GM19043 (cell line): Measurements from ENCODE around the gene GATB.

ENCODE experiments used
- ATAC-seq: cut with Tn5 transposase; IDR thresholded peaks from one replicate; pipeline ENCODE4 v1.9.1; 2021; ENCODE audit warnings: low read depth; ENCODE audit not compliant: unreplicated experiment

The GATB gene

DNA sequence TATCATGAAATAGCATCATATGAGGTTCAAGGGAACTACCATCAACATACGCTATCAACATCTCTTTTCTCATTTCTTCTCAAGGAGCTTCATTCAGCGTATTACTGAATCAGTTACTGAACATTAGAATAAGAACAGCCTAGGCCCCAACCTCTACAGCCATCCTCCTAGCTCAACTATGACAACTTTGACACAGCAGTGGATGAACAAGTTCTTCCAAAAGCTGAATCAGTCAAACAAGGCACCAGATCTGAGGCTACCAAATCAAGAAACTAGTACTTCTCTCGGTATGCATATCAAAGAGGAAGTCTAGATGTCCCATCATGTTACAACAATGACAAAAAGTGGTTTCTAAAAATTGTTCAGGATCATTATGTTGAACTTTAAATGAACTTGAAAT, 57.4 kb downstream of the GATB start:
- no peak for ATAC-seq

DNA sequence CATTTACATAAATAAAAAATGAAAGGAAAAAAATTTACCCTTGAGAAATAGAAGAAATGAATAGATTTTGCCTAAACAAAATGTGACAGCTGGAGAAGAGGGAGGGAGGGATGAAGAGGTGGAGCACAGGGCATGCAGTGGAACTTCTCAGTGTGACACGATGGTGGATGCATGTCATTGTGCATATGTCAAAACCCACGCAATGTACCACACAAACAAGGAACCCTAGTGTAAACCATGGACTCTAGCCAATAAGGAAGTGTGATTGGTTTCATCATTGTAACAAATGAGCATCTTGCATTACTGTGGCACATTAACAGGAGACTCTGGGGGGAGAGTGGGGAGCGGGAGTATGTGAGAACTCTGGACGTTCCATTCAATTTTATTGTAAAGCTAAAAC, 58.6 kb downstream of the GATB start:
- no peak for ATAC-seq

DNA sequence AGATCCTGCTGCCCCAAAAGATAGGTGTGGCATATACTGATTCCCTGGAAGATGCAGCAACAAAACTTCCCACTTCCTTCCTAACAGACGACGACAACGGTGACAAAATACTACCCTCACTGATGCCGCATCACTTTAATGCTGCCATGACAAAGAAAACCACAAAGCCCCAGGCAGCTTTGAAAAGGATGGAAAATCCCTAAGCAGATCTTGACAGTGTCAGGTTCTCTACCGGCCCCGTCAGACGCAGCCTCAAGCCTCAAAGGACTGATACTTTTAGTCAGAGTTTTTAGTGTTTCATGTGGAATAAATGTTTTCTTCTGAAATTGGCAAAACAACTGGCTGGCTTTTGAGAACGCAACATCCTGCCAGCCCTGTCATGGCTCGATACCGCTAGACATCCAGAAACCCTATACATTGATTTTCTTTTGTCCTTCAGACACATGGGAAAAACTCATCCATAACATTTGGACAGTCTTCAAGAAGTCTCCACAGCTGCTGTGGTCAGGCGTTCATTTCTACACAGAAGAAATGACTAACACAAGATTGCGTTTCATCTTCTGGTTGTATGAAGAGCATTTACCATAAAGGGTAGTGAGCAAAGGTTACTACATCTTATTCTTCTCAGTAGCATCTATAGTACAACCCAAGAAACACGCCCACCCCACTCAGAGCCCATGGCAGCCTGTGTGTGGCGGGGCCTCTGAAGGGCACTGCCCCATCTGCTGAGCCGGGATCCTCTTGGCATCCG, 60.1 kb downstream of the GATB start:
- no peak for ATAC-seq

DNA sequence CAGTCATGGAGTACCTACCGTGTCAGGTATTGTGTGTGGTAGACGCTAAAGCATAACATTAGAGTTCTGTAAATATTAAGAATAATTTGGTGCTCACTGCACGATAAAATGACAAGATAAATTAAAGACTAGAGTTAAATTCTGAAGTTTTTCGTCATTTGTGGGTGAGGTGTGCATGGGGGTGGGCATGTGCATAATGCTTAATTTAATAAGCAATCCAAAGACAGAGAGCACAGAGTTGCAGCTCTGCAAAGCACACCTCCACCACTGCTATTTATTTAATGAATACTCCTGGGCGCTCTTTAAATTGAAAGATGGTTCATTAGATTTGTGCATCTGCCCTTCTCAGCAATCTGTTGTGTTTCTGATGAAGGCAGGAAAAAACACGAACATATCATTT, 62.6 kb downstream of the GATB start:
- no peak for ATAC-seq

DNA sequence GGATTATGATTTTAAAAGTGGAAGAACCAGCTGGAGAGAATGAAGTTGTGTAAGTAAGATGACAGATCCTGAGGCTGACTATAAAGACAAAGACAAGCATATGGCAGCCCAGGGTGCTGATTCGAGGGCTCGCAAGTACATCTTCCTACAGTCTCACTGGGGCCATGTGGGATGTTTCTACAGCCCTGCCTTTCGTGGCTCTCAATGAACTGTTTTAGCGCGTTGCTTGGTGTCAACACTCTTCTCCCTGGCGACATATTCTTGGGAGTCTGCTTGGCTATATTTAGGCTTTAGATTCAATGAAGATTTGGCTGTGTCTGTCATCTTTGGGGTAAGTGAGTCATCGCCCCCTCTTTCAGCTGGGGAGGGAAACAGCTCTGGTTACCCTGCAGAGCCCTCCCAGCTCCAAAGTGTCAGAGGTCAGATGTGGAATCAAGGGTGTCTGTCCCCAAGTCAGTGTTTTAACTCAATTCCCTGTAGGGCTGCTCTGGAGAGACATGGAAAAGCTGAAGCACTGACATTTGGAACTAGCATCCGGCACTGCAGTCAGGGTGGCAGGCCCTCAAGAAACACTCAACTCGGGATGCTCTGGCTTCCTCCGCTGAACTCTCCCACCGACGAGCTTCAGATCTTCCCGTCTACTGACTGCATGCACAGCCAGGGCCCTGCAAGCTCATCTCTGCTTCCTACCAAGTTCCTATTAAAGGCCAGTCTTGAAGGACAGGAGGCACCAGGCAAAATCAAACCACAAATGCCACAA, 65.7 kb downstream of the GATB start:
- ATAC-seq: no peak

DNA sequence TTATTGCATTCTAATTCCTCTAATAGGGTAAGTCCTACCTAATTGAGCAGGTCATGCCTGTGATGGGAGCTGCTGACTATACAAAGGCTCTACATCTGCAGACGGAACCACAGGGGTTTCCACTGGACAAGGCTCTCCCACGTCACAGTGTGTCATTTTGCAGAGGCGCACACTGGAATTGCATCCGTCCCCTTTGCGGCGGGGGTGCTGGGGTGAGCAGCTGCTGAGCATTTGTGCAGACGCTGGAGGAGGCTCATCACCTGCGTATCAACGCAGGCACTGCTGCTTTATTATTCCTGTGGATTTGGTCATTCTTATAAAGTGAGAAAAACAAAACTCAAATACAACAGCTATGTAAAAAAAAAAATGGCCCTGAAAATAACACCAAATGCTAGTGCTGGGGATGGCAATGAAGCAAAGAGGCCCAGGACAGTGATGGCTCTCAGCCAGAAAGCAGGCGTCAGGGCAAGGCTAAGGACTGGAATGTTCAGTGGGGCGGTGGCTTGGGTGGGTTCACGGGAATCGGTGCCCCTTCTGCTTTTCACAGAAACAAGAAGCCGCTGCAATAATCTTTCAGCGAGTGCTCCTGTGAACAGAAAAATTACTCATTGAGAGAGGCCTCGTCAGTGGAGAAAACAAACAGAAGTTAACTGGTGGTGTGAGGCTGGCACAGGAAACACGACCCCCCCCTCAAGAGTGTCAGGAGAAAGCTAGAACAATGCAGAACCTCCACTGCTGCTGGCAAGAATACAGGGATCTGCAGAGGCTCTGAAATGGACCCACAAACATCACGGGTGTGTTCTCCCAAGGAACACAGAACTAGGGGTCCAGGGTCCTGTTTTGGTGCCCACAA, 67.8 kb downstream of the GATB start:
- ATAC-seq: no peak

DNA sequence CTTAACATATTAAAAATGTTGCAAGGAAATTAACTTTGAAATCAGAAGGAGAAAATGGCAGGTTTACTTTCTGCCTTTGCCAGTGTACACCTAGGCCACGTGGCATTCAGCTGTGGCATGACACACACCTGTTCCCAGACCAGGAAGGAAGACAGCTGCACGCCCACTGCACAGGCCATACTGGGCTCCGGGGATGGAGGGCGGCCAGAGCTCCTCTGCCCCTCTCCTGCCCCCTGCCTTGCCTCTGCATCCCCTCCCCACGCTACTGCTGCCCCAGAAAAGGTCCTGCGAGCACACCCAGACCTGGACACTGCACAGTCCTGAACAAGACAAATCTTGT, 68.4 kb downstream of the GATB start:
- ATAC-seq: no peak

DNA sequence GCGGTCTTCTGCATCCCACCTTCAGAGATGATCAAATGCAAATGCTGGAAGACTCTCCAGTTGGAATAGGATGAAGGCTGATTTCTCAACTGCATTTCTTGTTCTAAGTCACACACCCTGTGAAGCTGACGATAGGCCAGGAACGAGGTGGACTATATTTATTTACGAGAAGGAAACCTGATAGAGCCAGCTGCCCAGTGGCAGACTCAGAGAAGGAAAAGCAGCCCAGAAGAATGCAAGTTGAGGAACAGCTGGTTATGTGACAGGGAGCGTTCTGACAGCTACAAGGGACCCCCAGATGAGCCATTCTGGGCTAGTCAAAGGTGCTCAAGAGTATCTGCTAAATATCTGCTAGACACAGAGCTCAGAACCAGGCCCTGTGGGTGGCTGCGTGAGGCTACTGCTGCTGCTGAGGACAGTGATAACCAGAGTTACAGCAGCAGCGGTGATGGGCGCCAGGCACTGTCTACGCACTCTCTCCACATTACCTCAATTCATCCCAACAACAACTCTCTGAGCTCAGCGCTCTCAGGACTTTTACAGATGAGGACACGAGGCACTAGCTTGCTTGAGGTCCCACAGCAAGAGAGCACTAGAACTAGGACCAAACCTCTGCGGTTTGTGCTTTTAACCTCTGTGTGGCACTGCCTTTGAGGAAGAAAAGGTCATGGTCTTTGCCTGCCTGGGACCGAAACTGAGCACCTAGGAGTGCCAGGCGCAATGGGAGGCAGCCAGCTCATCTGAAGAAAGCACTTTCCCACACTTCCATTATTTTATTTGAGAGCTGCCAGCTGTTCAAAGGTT, 69.0 kb downstream of the GATB start:
- no peak for ATAC-seq

DNA sequence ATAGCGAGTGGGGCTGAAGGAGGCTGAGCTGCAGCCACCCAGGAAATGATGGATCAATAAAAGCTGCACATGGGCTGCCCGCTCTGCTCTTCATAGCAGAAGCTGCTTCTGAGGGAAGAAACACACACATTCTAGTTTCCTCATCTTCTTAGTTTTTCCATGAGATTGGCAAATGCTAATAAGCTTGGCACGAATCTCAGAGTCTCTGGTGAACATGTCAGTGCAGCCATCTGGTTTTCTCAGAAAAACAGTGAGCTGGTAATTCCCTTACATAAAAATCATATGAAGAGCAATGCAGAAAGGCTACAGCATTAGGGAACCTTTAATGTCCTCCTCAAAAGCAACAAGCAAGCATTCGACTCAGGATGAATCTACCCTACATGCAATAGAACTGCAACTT, 69.9 kb downstream of the GATB start:
- ATAC-seq: no peak

DNA sequence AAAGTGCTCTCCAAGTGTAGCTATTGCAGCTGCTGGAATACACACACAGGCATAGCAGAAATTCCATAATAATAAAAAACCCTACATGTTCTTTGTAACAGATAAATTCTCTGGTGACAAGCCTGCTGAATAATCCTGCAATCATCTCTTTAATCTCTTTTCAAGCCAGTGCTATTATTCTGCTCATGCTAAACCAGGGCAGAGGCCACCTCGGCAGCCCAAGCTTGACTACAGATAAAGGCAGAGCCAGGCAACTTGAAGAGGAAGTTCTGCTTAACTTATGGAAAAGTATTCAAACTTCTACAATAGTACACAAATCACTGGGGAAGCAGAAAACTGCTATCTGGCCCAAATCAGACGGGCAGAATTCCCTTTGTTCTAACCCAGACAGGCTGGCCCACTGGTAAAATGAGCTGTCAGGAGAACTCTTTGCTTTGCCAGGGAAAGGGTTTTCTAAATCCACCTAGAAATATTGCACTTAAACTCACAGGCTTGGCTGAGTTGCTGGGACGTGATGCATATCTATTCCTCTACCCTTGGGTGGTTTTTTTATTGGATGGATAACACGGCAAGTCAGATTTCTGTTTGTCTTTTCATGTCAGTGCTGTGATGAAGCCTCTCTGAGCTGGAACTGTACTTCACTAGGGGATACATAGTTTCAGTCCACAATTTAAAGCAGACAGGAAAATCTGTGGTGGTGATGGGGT, 70.5 kb downstream of the GATB start:
- no peak for ATAC-seq

DNA sequence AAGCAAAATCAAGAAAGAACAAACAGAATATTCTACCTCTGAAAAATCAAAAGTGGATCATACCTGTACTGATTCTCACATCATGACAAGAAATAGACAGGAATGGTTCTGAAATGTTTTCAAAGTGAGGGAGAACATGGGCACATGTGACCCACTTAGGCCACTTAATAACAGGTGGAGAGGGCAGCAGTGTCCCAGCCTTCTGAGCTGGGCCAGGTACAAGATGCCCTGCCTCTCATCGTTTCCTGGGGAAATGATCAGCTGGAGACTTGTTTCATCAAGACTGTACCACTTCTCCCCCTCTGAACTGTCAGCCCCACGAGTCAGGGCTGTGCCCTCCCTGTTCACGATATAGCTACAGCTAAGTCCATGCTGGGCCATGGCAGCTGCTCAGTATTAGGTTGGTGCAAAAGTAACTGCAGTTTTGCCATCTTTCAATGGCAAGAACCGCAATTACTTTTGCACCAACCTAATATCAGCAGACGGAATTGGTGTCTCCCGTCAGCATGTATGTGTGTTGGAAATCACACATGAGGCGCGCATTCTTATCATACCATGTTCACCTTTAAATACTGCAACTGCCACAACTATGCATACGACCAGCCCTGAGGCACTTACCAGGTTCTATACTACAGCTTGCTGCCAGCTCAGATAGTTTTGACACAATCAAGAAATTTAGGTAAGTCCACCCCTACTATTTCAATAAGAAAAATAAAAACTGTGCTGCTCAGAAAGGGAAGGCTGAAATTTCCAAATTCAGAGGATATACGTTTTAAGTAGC, 71.4 kb downstream of the GATB start:
- no peak for ATAC-seq

DNA sequence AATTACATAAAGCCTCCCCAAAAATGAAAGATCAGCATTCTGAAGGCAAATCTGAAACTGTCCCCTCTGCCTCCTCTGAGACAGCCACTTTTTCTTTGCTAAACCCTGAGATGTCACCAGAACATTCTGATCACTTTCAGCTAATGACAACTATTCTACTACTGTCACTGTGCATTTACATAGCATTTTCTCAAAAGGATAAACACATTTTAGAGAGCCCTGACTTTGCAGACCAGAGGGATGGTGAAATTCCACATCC, 72.1 kb downstream of the GATB start:
- ATAC-seq: no peak

DNA sequence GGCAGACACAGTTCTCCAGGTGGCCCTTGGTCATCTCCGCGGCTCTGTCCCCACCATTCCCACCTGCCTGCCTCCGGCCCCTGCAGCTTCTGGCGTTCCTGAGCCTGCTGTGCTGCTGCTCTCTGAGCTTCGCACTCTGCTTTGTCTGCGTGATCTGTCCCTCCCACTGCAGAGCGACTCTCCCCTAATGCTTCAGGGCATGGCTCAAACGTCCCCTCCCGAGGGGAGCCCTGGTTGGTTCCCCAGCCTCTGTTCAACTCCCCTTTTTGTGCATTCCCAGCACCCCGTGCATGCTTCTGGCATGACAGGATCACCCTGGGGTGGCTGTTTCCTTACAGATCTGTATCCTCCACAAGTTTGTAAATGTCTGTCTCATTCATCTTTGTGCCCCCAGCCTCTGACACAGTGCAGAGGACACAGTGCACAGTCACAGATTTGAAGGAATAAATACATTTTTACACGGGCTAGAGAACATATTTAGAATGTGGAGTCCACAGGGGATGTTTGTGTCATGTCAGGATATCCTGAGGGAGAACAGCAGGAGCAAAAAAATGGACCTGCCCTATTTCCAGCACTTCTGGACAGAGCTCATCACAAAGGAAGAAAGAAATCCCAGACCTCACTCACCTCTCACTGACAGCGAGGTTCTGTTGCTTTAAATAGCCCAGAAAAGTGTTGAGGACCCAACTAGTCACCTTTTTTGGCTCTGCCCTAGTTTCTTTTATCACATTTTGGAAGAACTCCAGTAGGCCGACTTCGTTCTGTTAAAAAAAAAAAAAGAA, 72.6 kb downstream of the GATB start:
- ATAC-seq: no peak

DNA sequence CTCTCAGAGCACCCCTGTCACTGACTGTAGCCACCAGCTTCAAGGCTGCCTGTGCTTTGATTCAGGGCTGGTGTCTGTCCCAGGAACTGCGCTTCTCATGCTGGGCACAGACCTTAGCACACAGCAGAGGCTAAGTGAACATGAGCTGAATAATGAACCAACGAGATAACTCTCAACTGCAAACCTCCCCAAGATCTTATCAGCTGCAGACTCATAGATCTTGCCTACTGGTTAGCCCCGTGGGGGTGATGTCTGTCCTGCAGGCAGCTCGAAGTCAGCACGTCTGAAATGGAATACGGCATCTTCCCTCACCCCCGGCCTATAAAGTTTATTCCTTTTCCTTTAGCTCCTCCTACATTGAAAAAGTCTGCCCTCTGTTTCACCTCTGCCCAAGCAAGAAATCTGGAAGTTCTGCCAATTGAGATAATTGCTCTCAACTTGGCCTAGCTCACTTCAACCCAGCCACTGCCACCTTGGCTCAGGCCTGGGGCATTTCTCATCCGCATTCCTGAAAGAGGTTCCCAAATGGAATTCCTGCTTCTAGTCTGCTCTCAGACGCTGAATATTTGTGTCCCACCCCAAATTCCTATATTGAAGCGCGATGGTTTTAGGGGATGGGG, 73.7 kb downstream of the GATB start:
- no peak for ATAC-seq

DNA sequence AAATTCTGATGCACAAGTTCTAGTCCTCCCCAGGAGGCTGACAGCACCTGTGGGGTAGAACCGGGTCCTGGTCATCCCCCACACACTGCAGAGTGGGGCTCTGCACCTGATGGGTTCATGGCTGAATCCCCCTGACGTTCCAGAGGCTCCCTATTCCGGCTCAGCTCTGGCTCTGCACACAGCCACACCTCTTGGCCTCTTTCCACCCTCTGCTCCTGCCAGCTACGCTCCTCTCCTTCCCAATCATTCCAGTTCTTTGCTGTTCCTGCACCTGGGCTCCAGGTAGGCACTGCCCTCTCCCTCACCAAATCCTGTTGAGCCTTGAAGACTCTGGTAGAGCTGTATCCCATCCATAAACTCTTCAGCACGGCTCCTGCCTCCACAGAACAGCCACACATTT, 75.5 kb downstream of the GATB start:
- ATAC-seq: no peak

DNA sequence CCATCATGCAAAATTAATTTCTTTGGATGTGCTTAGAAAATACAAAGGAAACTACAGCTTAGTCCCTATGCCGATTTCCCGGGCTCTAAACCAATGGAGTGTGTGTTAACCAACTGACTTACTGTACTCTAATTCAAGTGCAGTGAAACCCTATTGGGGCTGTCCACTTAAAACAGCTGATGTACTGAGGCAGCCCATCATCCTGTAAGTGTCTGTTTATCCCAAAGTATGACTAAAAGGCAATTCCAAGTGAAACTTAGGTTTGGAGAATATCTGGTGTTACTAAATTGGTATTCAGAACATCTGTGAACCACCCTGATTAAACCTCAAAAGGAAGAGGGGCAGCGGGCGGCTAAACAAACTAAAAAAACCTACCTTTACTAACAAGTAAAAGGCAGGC, 79.7 kb downstream of the GATB start:
- ATAC-seq: no peak

DNA sequence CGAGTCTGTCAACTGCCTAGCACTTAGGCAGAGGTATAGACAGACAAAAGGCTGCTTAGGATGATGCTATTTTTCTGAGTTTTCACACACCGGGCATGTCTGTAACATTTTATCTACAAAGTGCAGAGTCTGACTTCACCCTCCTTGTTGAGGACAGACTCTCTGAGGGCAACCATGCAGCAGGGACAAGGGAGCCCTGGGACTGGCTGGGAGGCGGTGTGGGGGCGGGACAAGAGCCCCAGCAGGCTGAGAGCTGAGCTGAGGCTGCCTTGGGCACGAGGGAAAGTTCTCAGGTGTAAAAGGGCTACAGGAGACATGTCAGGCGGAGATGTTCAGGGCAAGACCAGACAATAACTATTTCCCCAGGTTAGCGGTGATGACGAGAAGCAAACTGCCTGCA, 81.6 kb downstream of the GATB start:
- no peak for ATAC-seq

DNA sequence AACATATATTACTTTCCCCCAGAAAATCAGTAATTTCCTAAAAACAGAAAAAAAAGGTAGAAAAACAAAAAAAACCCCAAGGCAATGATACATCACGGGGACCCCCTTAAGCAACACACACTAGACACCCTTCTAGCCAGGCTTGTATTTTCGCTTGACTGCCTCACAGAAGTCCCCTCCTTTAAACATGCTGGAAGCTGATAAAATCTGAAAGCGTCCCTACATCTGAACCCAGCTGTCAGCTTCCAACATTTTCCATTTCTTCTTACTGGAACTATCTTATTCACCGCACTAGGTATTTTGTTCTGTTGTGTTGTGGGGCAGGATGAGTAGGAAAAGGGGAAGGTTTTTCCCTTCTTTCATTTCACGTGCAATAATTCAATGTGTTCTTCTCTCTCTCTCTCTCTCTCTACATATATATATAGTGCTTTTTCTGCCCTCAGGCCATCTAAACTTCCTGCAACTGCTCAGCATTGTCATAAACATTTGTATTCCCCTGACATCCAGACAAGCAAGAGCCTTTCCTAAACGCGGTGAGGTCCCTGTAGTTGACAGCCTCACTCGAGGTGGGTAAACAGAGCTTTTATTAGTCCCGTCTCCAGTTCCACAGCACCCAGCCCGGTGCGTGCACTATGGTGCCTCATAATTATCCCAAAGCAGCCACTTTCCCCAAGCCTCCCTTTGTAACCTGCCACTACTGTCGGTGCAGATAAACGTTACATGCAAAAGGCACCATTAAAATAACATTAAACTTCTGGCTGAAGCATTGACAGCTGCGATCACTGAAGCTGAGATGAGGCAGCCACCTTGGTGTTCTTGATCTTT, 82.5 kb downstream of the GATB start:
- ATAC-seq: no peak
